ENCODE measurements around the gene GPC1. TPM values are rescaled to one million over a fixed set of nuclear protein-coding genes. Genes with fewer than 3 reads are reported as not detected.
A peak's percentile ranks its signal among the peaks of the same experiment; 100 is the strongest.

The GPC1 gene
- total RNA-seq, 1 donor from 2014 or later, result 252 TPM

- no peak overlapping the region for H3K27ac Mint-ChIP-seq (ENCODE audit: unreplicated experiment)
- no peak for TF ChIP-seq EZH2 (IDR thresholded peaks at IDR 0.05; ENCODE audit: insufficient read depth, low read length)
- no peak for TF ChIP-seq CTCF (IDR thresholded peaks at IDR 0.05; ENCODE audit: insufficient read depth, low read depth, low read length)
- no peaks in the 10 kb centered on the region for H3K36me3 ChIP-seq (ENCODE audit: insufficient read depth, low read length)
- H3K9ac ChIP-seq (ENCODE audit: low read length), result peak overlapping the region; percentile 38
- no peaks in the 10 kb centered on the region for H3K9me3 ChIP-seq (ENCODE audit: insufficient read depth, low read depth, low read length)
- no peaks in the 10 kb centered on the region for H3K27me3 ChIP-seq (ENCODE audit: insufficient read depth, low read length)
- peaks cover 87% of the 10 kb centered on the region for H4K20me1 ChIP-seq (ENCODE audit: insufficient read depth, low read length)
- no peaks in the 10 kb centered on the region for H3K27me3 Mint-ChIP-seq (ENCODE audit: low read depth, unreplicated experiment)
- H3K27ac ChIP-seq (ENCODE audit: low read depth, low read length), result no peak overlapping the region
- H3K4me1 ChIP-seq (ENCODE audit: insufficient read depth, low read length), result peaks cover 35% of the 10 kb centered on the region
- DNase-seq (ENCODE audit: low read depth) (no peak), FAIRE-seq (no peak)
- no peaks in the 10 kb centered on the region for H3K36me3 Mint-ChIP-seq (ENCODE audit: low read depth, unreplicated experiment)
- peak overlapping the region; percentile 88 for H3K4me2 ChIP-seq (ENCODE audit: low read length)
- H3K4me3 Mint-ChIP-seq (ENCODE audit: unreplicated experiment), result peak overlapping the region; percentile 78
- H3K4me1 Mint-ChIP-seq (ENCODE audit: low read depth, unreplicated experiment), result peaks cover 27% of the 10 kb centered on the region
- H2AFZ ChIP-seq (ENCODE audit: low read depth, low read length), result no peak overlapping the region
- peaks cover 82% of the 10 kb centered on the region for H3K79me2 ChIP-seq (ENCODE audit: insufficient read depth, low read length)
- peak overlapping the region; percentile 42 for H3K4me3 ChIP-seq (ENCODE audit: insufficient read depth, low read depth, low read length)
- no peaks in the 10 kb centered on the region for H3K9me3 Mint-ChIP-seq (ENCODE audit: unreplicated experiment)
These were observed 17.2 kb downstream of the GPC1 start for GRCh38 chr2:240452462-240453256.

- Mint-ChIP-seq H3K27ac (ENCODE audit: unreplicated experiment) (peak overlapping the region; percentile 92), H3K4me1 (ENCODE audit: low read depth, unreplicated experiment) (peaks cover 27% of the 10 kb centered on the region), H3K36me3 (ENCODE audit: low read depth, unreplicated experiment) (no peaks in the 10 kb centered on the region), H3K4me3 (ENCODE audit: unreplicated experiment) (peak overlapping the region; percentile 92), H3K27me3 (ENCODE audit: low read depth, unreplicated experiment) (no peaks in the 10 kb centered on the region), H3K9me3 (ENCODE audit: unreplicated experiment) (no peaks in the 10 kb centered on the region)
- H3K27ac ChIP-seq (ENCODE audit: low read depth, low read length), result no peak overlapping the region
- H3K4me3 ChIP-seq (ENCODE audit: insufficient read depth, low read depth, low read length), result no peak overlapping the region
- FAIRE-seq, result no peak
- peak overlapping the region; percentile 59 for H3K4me2 ChIP-seq (ENCODE audit: low read length)
- no peaks in the 10 kb centered on the region for H3K36me3 ChIP-seq (ENCODE audit: insufficient read depth, low read length)
- H3K27me3 ChIP-seq (ENCODE audit: insufficient read depth, low read length), result no peaks in the 10 kb centered on the region
- H4K20me1 ChIP-seq (ENCODE audit: insufficient read depth, low read length), result peaks cover 87% of the 10 kb centered on the region
- H3K9ac ChIP-seq (ENCODE audit: low read length), result no peak overlapping the region
- H3K79me2 ChIP-seq (ENCODE audit: insufficient read depth, low read length), result peaks cover 82% of the 10 kb centered on the region
- H3K9me3 ChIP-seq (ENCODE audit: insufficient read depth, low read depth, low read length), result no peaks in the 10 kb centered on the region
- no peak for DNase-seq (ENCODE audit: low read depth)
- peaks cover 35% of the 10 kb centered on the region for H3K4me1 ChIP-seq (ENCODE audit: insufficient read depth, low read length)
- no peak for TF ChIP-seq CTCF (IDR thresholded peaks at IDR 0.05; ENCODE audit: insufficient read depth, low read depth, low read length)
- TF ChIP-seq EZH2 (IDR thresholded peaks at IDR 0.05; ENCODE audit: insufficient read depth, low read length), result no peak
- H2AFZ ChIP-seq (ENCODE audit: low read depth, low read length), result no peak overlapping the region
These were observed 18.1 kb downstream of the GPC1 start for GRCh38 chr2:240453461-240454105.

Measured in astrocyte (in vitro differentiated cells and primary cell).